ENCODE results near the gene RGPD5. TPM values are rescaled to one million over a fixed set of nuclear protein-coding genes. Genes with fewer than 3 reads are reported as not detected.

The RGPD5 gene
- total RNA-seq, 4 donors from 2014 or later, result 23.1 to 50.1 (median 32.7) TPM

Other genes with a start within 250 kb of the RGPD5 start
- gene SEPTIN10, start 180.3 kb upstream of the RGPD5 start, total RNA-seq, result 10 to 100 TPM; 22.3 to 55.2 (median 53.1) TPM
- gene SOWAHC, start 179.9 kb upstream of the RGPD5 start, total RNA-seq, result 10 to 100 TPM in 3 of 4 donors, 1 to 10 TPM in 1; 8.3 to 24.2 (median 17.2) TPM
- 10 to 100 TPM in 1 of 4 donors, 1 to 10 TPM in 3; 1.1 to 11.6 (median 1.9) TPM for gene LIMS3, start 104.4 kb downstream of the RGPD5 start, total RNA-seq

Data from Peyer's patch (tissue), 4 donors.